Right lung (tissue), 10 donors: ENCODE results near the gene OR2T27. TPM values are rescaled to one million over a fixed set of nuclear protein-coding genes. Genes with fewer than 3 reads are reported as not detected.
"Not testable (repeated sequence)": the region's sequence is repeated elsewhere in the genome, so short reads cannot be mapped to it uniquely, and the experiment has no call there.

ENCODE experiments used
- DNase-seq, 2 donors: peaks; one replicate each; pipeline ENCODE4 v3.0.0-alpha.2; 2013
- long read RNA-seq, 8 donors: transcript quantifications; one replicate each; lab custom pipeline, GENCODE V29; 2026
- polyA plus RNA-seq, 5 donors: library from polyadenylated mRNA; unstranded; fragments of 120-200 nt; gene quantifications; one replicate each; pipeline versions ENCODE4 v1.2.1 to v1.2.3, GENCODE V29; 2013; ENCODE audit warnings: inconsistent platforms in 1 of 5, low replicate concordance in 1 of 5; ENCODE audit not compliant: insufficient read length in 5 of 5, insufficient read depth in 1 of 5

Gene OR2T27, protein sequence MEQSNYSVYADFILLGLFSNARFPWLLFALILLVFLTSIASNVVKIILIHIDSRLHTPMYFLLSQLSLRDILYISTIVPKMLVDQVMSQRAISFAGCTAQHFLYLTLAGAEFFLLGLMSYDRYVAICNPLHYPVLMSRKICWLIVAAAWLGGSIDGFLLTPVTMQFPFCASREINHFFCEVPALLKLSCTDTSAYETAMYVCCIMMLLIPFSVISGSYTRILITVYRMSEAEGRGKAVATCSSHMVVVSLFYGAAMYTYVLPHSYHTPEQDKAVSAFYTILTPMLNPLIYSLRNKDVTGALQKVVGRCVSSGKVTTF
- not detected for polyA plus RNA-seq
- long read RNA-seq, donor 1 = 0 reads
- long read RNA-seq, donor 2 = 0 reads
- long read RNA-seq, donor 3 = 0 reads
- long read RNA-seq, donor 4 = 0 reads
- long read RNA-seq, donor 5 = 0 reads
- long read RNA-seq, donor 6 = 0 reads
- long read RNA-seq, donor 7 = 0 reads
- long read RNA-seq, donor 8 = 0 reads

DNA sequence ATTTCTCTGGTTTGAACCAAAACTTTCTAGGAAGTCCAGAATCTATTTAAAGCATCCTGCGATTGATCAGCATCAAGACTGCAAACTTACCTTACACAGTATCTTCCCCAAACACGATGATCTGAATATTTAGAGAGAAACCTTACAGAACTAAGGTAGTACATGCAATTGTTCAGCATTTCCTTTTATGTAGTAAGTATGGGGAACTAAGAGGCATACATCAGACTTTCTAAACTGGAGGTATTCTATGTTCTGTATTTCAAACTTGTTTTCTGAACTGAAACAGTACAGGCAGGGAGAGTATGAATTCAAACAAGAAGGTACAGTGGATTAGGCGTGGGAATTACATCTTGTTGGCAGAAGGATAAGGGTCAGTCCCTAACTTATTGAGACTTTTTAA lies at the start of gene OR2T27:
Gene OR2T27 (minus strand): TSS at position 175 of the 400 bp plus-strand sequence. CDS start 4,644 bp downstream, outside the sequence.
- DNase-seq = not testable (repeated sequence)

DNA sequence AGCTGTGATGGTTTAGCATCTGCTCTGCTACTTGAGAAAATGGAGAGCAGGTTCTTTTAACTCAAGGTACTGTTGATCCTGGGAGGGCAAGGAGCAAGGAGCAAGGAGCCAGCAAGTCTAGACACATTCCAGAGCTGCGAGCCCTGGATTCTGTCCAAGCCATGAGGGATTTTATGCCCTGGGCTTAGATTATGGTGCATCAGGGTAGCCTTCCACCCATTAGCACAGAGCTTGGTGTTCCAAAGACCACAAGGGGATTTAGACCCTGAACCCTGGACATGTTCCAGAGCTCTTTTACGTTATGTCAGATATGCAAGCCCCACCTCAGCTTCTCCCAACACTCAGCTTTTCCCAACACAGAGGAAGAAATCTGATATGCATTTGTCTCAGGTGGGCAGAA lies 49.3 kb upstream of the OR2T27 start:
- no peak for DNase-seq

DNA sequence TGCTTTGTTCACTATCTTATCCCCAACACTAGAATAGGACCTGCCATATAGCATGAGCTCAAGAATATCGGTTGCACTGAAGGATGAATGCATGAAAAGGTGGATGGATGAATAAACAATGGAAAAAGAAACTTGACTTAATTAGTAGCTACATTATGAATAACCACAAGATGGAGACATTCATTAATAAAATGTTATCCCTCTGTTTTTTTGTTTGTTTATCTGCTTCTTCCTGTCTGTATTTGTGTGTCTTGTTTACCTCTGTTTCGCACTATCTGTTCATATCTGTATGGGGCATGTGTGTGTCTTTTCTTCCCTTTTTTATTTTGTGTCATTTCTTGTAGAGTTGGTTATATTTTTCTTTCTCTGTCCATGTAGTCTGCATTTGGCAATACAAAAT lies 48.3 kb upstream of the OR2T27 start:
- DNase-seq = no peak

DNA sequence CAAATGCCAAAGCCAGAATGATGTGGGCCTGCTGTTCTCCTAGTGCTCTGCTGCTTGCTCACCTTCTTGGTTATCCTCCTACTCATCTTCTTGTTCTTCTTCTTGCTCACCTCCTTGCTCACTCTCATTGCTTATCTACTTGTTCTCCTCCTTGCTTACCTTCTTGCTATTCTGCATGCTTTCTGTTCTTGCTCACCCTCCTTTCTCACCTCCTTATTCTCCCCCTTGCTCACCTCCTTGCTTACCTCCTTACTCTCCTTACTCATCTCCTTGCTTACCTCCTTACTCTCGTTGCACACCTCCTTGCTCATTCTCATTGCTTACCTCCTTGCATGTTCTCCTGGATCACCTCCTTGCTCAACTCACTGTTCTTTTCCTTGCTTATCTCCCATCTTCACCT lies 47.4 kb upstream of the OR2T27 start, which contains the start of gene OR14I1:
Gene OR14I1 (minus strand): TSS at position 53 of the 400 bp plus-strand sequence.
- no peak for DNase-seq

DNA sequence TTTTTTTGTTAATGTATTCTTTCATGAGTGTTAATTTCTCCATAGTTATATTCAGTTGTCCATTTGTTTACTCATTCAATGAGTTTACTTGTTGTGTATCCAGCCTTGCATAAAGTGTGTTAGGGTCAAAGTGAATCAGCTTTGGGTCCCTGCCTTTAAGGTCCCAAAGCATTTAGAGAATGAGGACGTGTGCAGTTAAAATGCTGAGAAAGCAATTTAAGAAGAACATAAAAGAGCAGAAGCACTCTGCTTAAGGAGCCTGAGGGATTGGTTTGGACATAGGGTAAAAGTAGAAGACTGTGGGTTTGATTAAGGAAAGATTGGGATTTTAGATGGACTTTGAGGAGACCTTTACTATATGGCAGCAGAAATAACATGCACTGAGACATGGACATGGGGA lies 43.8 kb upstream of the OR2T27 start:
- DNase-seq = no peak

DNA sequence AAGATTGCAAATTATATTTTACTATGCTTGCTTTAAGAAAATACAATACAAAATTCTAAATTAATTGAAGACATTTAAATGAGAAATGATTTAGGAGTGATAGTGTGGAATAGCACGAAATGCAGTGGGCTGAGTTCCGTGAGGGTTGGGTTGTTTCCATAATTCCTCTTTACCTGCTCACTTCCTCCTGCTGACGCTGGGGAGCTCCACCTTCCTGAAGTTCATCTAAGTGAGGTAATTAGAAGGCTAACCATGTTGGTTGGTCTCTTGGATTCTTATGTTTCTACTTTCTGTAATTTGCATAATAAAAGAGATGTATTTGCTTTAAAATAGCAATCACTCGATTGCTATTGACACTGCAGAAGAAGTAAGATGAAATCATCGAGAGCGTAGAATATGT lies 42.6 kb upstream of the OR2T27 start:
- DNase-seq = no peak

DNA sequence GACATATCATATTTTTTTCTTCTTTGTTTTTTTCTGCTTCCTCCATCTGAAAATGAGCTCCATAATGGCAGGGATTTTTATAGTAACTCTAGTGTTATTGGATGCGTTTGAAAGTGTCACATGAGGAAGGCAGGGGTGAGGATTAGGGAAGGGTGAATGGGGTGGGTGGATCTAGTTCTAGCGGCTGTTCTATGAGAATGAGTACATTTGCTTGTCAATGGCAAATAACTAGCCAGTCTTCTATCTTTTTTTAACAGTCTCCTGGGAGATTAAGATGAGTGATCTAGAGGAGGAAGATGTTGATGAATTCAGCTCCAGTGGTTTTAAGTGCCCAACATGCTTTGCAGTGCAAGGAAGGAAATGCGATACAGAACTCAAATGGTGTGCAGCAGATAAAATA lies 41.4 kb upstream of the OR2T27 start:
- DNase-seq = no peak

DNA sequence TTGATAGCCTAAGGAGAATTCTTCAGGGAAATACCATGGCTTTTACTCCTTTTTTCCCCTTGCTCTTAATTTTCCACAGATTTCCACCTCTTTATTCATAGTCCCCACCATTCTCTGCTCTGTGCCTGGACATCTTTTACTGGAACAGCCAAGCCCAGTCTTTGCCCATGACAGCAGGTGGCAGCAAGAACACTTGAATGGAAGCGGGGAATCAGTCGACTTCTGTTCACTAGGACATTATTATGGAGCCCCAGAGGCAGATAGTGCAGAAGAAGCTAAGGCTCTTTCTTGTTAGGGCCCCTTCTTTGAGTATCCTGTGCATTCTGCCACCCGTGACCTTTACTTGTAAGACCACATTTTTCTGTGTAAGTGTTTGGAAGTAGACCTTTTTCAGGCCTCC lies 40.9 kb upstream of the OR2T27 start:
- no peak for DNase-seq

DNA sequence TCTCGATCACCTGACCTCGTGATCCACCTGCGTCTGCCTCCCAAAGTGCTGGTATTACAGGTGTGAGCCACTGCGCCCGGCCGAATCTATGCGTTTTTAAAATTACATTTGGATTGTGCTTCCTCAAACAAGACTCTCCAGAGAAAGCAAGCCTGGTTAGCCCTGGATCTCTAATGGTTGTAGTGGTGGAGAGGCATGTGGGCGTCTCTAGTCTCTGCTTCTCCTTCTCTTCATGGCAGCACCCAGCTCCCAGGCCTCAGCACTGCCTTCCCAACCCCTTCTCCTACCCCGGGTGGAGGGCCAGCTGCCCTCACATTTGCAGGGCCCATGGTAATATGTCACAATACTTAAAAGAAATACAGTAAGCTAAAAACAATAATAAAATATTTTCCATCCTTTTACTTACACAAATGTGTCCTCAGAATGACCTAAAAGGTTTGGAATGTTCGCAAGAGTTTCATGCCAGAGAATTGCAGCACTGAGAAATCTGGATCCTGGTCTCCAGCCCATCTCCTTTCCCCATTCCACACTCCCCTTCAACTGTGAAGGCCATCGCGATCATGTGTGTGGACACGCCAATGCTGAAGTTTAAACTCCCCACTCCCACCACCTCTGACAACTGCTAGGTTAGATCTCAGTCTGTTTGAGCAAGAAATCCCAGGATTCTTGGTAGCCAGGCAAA lies 40.3 kb upstream of the OR2T27 start:
- no peak for DNase-seq

DNA sequence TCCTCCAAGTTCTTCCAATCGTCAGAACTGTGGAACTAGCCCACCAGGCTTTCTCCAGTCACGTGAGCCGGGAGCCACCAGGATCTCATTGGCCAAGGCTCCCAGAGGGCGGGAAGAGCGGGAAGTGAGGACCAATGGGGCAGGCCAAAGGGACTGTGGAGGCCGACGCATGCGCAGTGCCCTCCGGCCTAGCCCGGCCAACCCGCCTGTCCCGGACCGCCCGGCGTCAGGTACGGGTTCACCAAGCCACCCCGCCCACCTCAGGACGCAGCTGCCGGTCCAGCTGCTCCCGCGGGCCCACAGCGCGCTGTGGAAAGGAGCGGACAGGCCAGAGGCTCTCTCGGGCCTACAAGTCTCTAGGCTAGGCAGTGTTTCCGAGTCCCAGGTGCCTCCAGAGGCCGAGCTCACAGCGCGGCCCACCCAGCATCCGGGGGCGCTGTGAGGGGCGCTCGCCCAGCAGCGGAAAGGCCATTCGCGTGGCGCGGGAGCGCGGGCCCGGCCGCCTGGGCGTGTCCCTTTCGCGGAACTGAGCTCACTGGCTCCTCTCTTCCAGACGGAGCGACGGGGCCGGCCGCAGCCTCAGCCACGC lies 36.3 kb upstream of the OR2T27 start:
- no peak for DNase-seq

DNA sequence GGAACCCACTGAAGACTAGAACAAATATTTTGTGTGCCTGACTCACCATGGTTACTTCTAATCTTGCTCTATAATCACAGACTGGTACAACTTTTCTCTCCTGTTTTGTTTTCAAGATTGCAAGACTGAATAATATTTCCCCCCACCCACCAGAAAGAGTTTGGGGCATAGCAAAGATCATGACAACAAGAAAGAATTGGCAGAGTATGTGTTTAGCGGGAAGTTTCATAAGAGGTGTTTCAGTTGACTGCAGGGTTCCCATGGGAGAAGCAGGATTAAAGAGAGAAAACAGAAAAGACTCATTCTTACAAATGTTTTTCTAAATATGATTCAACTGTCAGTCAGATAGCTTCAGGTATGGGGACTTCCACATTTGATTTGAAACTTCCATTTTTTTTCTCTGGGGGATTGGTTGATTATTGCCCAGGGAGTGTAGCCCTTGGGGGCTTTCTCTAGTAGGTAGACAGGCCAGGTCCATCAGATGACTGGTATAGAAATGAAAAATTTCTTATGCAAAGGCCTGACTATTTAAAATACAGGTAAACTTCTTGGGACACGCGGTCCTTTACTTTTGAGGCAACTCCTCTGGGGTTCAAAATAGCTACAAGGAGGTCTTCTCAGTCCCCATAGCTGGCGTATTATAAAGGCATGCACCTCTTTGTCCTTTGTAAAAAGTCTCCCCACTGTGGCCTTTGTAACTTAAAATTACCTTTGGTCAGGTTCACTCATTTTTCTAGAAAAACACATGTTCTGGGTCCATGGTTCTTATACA lies 33.4 kb upstream of the OR2T27 start:
- no peak for DNase-seq

DNA sequence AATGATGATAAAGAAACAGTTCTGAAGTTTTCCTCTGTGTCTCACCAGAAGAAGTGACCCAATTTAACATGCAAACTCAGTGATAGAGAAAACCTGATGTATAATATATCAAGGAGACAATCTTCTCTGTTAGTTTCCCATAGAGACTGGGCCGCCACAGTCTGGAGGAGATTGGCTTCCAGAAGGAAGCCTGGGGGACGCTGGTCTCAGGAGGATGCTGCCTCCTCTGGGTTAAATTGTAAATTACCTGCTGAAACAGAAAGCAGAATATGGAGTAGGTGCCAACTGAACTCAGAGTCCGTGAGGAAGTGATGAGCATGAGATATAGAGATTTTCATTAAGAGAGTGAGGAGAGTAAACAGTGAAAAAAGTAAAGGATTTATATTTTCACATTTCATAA lies 31.5 kb upstream of the OR2T27 start:
- DNase-seq = no peak

DNA sequence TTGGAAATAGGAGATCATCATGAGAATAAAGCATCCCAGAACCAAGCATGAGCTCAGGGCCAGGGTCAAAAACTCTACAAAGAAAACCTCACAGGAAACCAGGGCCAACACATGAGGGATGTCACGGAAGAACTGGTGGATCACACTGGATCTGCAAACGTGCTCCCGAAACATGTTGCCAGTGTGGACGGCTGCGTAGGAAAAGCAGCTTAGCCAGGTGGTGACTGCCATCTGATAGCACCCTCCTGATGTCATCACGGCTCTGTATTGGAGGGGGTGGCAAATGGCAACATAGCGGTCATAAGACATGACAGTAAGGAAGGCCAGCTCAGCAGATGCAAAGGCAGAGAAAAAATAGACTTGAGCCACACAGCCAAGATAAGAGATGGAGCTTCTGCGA lies 26.3 kb upstream of the OR2T27 start:
- DNase-seq = no peak

DNA sequence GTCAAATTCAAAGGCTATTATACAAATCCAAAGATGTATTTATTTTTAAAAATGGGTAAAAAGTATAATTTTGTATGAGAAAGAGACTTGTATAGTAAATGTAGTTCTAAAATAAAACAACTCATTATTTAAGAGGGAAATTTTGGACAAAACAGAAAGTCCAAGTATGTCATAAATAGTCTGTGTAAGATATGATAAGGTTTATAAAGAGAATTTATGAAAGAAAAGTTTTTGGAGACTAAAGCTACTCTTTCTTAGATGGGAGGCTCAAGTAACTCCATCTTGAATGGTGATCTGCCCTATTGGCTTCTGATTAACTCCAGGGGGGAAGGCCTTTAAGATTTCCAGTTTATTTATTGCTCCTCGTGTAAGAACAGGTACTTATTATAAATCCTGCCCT lies 14.7 kb upstream of the OR2T27 start:
- no peak for DNase-seq

DNA sequence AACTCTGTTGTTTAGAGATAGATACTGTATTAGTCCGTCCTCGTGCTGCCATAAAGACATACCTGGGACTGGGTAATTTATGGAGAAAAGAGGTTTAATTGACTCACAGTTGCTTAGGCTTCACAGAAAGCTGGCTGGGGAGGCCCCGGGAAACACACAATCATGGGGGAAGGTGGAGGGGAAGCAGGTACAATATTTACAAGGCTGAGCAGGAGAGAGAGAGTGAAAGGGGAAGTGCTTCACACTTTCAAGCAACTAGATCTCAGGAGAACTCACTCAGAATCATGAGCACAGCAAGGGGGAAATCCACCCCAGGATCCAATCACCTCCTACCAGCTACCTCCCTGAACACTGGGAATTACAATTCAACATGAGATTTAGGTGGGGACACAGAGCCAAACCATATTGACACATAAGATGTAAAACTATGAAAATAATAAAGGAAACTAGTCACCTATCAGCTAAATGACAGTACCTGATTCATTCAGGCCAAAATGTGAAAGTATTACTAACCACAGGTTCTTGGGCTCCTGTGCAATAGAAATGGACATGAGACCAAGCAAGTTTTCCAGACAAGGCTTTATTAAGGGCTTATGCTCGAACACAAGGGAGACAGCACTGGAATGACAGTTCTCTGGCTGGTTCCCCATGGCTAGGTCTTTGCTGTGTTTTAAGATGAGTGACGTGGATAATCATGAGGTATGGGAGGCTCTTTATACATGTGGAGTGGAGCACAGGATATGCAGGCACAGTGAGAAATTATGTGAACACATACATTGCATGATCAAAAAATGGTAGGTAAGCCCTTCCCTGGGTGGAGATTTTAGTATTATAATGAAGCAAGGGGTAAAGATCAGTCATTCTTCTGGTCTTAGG lies 8.4 kb upstream of the OR2T27 start:
- DNase-seq = not testable (repeated sequence)

DNA sequence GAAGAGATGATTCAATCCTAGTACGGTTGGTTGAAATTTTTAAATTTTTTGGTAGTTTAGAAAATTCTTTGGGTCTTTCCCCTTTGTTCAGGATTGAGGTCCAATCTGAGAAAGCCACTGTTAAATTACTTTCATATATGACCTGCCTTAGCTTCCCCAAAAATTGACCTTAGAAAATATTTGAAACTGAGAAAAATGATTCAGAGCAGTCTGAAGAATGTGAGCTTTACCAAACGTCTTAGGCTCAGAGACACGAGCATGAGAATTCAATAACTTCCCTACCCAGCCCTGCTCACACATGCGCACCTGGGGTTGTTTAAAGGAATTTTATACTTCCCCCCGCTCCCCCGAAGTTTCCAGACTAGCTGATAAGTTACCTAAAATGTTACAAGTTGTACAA lies 1.5 kb upstream of the OR2T27 start:
- not testable (repeated sequence) for DNase-seq

DNA sequence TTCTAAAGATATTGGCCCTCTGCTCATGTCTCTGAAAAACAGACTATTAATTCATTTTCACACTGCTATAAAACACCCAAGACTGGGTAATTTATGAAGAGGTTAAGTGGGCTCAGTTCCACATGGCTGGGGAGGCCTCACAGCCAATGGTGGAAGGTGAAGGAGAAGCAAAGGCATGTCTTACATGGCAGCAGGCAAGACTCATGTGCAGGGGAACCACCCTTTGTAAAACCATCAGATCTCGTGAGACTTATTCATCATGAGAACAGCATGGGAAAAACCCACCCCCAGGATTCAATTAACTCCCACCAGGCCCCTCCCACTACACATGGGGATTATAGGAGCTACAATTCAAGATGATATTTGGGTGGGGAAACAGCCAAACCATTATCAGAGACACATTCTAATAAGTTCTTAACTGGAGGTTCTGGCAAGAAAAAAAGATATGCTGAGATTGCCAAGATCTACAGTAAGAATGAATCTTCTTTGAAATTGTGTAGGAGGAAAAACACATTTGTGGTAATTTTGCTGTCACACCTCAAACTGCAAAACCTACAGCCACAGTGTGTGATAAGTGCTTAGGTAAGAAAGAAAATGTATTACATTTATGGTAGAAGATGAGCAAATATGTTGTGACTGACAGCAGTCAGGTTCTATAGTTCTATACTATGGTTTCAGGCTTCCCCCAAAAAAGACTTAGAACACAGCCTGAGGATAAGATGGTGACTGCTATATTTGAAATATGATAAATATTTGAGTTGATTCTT lies 6.4 kb downstream of the OR2T27 start:
- not testable (repeated sequence) for DNase-seq

DNA sequence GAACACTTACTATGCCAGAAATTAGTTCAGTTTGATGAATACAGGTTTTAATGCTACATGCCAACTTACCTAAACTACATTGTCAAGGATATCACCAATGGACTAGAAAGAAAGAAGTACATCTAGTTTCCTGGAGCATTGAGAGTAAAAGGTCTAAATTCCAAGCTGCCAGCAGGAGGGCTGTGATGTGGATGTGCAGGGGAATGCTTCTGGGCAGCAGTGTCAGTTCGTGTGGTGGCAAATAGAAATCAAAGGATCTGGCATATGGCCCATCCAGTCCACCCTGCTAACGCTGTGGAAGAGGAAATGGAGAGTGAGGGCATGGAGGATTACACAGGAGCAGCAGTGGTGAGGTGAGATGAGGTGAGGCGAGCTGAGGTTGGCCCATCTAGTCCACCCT lies 10.2 kb downstream of the OR2T27 start, which contains the start of gene OR2T35:
Gene OR2T35 (minus strand): TSS at position 101 of the 400 bp plus-strand sequence. CDS start 6,020 bp downstream, outside the sequence.
- not testable (repeated sequence) for DNase-seq

DNA sequence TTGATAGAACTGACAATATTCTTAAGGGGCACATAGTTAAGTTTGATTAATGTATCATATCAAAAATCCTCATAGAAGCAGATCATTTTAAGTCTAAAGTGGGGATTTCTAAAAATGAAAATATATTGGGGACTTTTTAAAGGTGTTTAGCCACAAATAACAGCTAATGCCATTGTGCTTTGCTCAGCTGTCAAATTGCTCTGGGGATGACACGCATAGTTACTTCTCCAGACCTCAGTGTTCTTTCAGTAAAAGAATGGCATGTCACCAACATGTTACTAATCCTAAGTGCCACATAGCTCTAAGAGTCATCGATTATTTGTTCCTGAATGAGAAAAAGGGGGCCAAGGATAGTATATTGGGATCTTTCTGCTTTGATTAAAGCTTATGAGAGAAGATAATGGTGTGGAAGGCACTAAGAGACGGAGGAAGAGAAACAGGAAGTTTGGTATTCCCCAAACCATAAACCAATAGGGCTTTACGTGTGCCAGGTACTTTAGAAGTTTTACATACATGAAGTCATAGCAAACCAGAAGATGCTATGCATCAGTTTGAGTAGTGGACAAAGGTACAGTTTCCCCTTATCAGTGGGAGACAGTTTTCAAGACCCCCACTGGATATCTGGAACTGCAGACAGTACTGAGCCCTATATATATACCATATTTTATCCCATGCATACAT lies 12.2 kb downstream of the OR2T27 start:
- not testable (repeated sequence) for DNase-seq
